Measurements from ENCODE around the gene MIER1. TPM values are rescaled to one million over a fixed set of nuclear protein-coding genes. Genes with fewer than 3 reads are reported as not detected.
"Not testable (repeated sequence)": the region's sequence is repeated elsewhere in the genome, so short reads cannot be mapped to it uniquely, and the experiment has no call there.

Gene MIER1
- 10 to 100 TPM; 60.5 to 70.1 (median 64.2) TPM for total RNA-seq

- peak within 1 kb of the TSS; percentile 95 for H3K4me3 Mint-ChIP-seq
- H3K4me1 Mint-ChIP-seq (ENCODE audit: low read depth), result peaks cover 49% of the 10 kb centered on the region
- peak; percentile 94 for DNase-seq
- peaks cover 2% of the 10 kb centered on the region for H3K36me3 Mint-ChIP-seq (ENCODE audit: insufficient read depth)
- ATAC-seq, result peak; percentile 96
- H3K9me3 Mint-ChIP-seq, result no peaks in the 10 kb centered on the region
- H3K27me3 Mint-ChIP-seq (ENCODE audit: low read depth), result no peaks in the 10 kb centered on the region
Measured at GRCh38 chr1:66924756-66925557, at the start of gene MIER1, which contains the start of gene DNAI4. TSS of gene MIER1 (plus strand) at chr1:66924990. CDS start at chr1:66925029, 39 bp downstream. TSS of gene DNAI4 (minus strand) at chr1:66924856. CDS start at chr1:66924831, 25 bp downstream.

GRCh38 chr1:66876664-66877063 lies 48.1 kb upstream of the MIER1 start:
- Mint-ChIP-seq H3K4me3 (no peak overlapping the region), H3K36me3 (ENCODE audit: insufficient read depth) (peaks cover 5% of the 10 kb centered on the region), H3K27me3 (ENCODE audit: low read depth) (no peaks in the 10 kb centered on the region), H3K9me3 (peaks cover 23% of the 10 kb centered on the region), H3K4me1 (ENCODE audit: low read depth) (no peaks in the 10 kb centered on the region)
- DNase-seq, result no peak
- ATAC-seq, result no peak

GRCh38 chr1:66889030-66889429 lies 35.8 kb upstream of the MIER1 start:
- ATAC-seq (no peak), DNase-seq (no peak)
- Mint-ChIP-seq H3K9me3 (no peaks in the 10 kb centered on the region), H3K36me3 (ENCODE audit: insufficient read depth) (no peaks in the 10 kb centered on the region), H3K4me1 (ENCODE audit: low read depth) (no peaks in the 10 kb centered on the region), H3K4me3 (no peak overlapping the region), H3K27me3 (ENCODE audit: low read depth) (peaks cover 4% of the 10 kb centered on the region)

- ATAC-seq (no peak), DNase-seq (no peak)
- Mint-ChIP-seq H3K4me3 (no peak overlapping the region), H3K9me3 (no peaks in the 10 kb centered on the region), H3K4me1 (ENCODE audit: low read depth) (no peaks in the 10 kb centered on the region), H3K27me3 (ENCODE audit: low read depth) (peaks cover 4% of the 10 kb centered on the region), H3K36me3 (ENCODE audit: insufficient read depth) (no peaks in the 10 kb centered on the region)
Measured at GRCh38 chr1:66890621-66891020, 34.2 kb upstream of the MIER1 start.

- Mint-ChIP-seq H3K4me3 (no peak overlapping the region), H3K4me1 (ENCODE audit: low read depth) (no peaks in the 10 kb centered on the region), H3K36me3 (ENCODE audit: insufficient read depth) (no peaks in the 10 kb centered on the region), H3K9me3 (no peaks in the 10 kb centered on the region), H3K27me3 (ENCODE audit: low read depth) (peaks cover 4% of the 10 kb centered on the region)
- ATAC-seq (peak in 1 of 2 donors; percentile 41), DNase-seq (no peak)
Measured at GRCh38 chr1:66893712-66894111, 31.1 kb upstream of the MIER1 start.

- H3K4me3 Mint-ChIP-seq; H3K9me3 Mint-ChIP-seq; DNase-seq; ATAC-seq; H3K4me1 Mint-ChIP-seq (ENCODE audit: low read depth); H3K27me3 Mint-ChIP-seq (ENCODE audit: low read depth): not testable (repeated sequence)
- H3K36me3 Mint-ChIP-seq (ENCODE audit: insufficient read depth), result peaks cover 12% of the 10 kb centered on the region
Measured at GRCh38 chr1:66915203-66915602, 9.6 kb upstream of the MIER1 start.

GRCh38 chr1:66916320-66916719 lies 8.5 kb upstream of the MIER1 start:
- Mint-ChIP-seq H3K27me3 (ENCODE audit: low read depth) (no peaks in the 10 kb centered on the region), H3K4me3 (no peak overlapping the region), H3K36me3 (ENCODE audit: insufficient read depth) (peaks cover 14% of the 10 kb centered on the region), H3K9me3 (peaks cover 7% of the 10 kb centered on the region), H3K4me1 (ENCODE audit: low read depth) (peaks cover 2% of the 10 kb centered on the region)
- no peak for ATAC-seq
- no peak for DNase-seq

- no peak for ATAC-seq
Measured at GRCh38 chr1:66917476-66917875, 7.3 kb upstream of the MIER1 start.

GRCh38 chr1:66919063-66919462 lies 5.7 kb upstream of the MIER1 start:
- Mint-ChIP-seq H3K4me3 (no peak overlapping the region), H3K27me3 (ENCODE audit: low read depth) (no peaks in the 10 kb centered on the region), H3K4me1 (ENCODE audit: low read depth) (peaks cover 16% of the 10 kb centered on the region), H3K9me3 (peaks cover 7% of the 10 kb centered on the region), H3K36me3 (ENCODE audit: insufficient read depth) (peaks cover 14% of the 10 kb centered on the region)
- ATAC-seq (no peak), DNase-seq (no peak)

More at GRCh38 chr1:66917476-66917875, 7.3 kb upstream of the MIER1 start:
- H3K36me3 Mint-ChIP-seq (ENCODE audit: insufficient read depth), result peaks cover 14% of the 10 kb centered on the region
- no peak for DNase-seq
- H3K27me3 Mint-ChIP-seq (ENCODE audit: low read depth), result no peaks in the 10 kb centered on the region
- H3K4me1 Mint-ChIP-seq (ENCODE audit: low read depth), result peaks cover 6% of the 10 kb centered on the region
- H3K4me3 Mint-ChIP-seq, result no peak overlapping the region
- peaks cover 7% of the 10 kb centered on the region for H3K9me3 Mint-ChIP-seq

GRCh38 chr1:66919828-66920227 lies 5.0 kb upstream of the MIER1 start:
- H3K36me3 Mint-ChIP-seq (ENCODE audit: insufficient read depth), result peaks cover 14% of the 10 kb centered on the region
- no peak for ATAC-seq
- no peak for DNase-seq
- peaks cover 7% of the 10 kb centered on the region for H3K9me3 Mint-ChIP-seq
- peaks cover 17% of the 10 kb centered on the region for H3K4me1 Mint-ChIP-seq (ENCODE audit: low read depth)
- no peak overlapping the region for H3K4me3 Mint-ChIP-seq
- no peaks in the 10 kb centered on the region for H3K27me3 Mint-ChIP-seq (ENCODE audit: low read depth)

- H3K4me3 Mint-ChIP-seq, result no peak overlapping the region
- H3K9me3 Mint-ChIP-seq, result peaks cover 7% of the 10 kb centered on the region
- H3K27me3 Mint-ChIP-seq (ENCODE audit: low read depth), result no peaks in the 10 kb centered on the region
- no peak for ATAC-seq
- DNase-seq, result no peak
- peaks cover 17% of the 10 kb centered on the region for H3K4me1 Mint-ChIP-seq (ENCODE audit: low read depth)
- H3K36me3 Mint-ChIP-seq (ENCODE audit: insufficient read depth), result peaks cover 14% of the 10 kb centered on the region
Measured at GRCh38 chr1:66920543-66920942, 4.2 kb upstream of the MIER1 start.

GRCh38 chr1:66925558-66925910 lies 744 bp downstream of the MIER1 start:
- peaks cover 49% of the 10 kb centered on the region for H3K4me1 Mint-ChIP-seq (ENCODE audit: low read depth)
- no peaks in the 10 kb centered on the region for H3K9me3 Mint-ChIP-seq

GRCh38 chr1:66925944-66926343 lies 1.2 kb downstream of the MIER1 start:
- no peak for ATAC-seq
- H3K4me3 Mint-ChIP-seq, result peak overlapping the region; percentile 95
- peaks cover under 1% of the 10 kb centered on the region for H3K36me3 Mint-ChIP-seq (ENCODE audit: insufficient read depth)
- H3K4me1 Mint-ChIP-seq (ENCODE audit: low read depth), result peaks cover 48% of the 10 kb centered on the region
- DNase-seq, result no peak
- H3K9me3 Mint-ChIP-seq, result no peaks in the 10 kb centered on the region
- H3K27me3 Mint-ChIP-seq (ENCODE audit: low read depth), result no peaks in the 10 kb centered on the region

More at GRCh38 chr1:66925558-66925910, 744 bp downstream of the MIER1 start:
- ATAC-seq (no peak), DNase-seq (no peak)
- H3K4me3 Mint-ChIP-seq, result peak overlapping the region; percentile 95
- peaks cover 2% of the 10 kb centered on the region for H3K36me3 Mint-ChIP-seq (ENCODE audit: insufficient read depth)
- H3K27me3 Mint-ChIP-seq (ENCODE audit: low read depth), result no peaks in the 10 kb centered on the region

- no peak overlapping the region for H3K4me3 Mint-ChIP-seq
- H3K9me3 Mint-ChIP-seq, result no peaks in the 10 kb centered on the region
- H3K27me3 Mint-ChIP-seq (ENCODE audit: low read depth), result no peaks in the 10 kb centered on the region
- ATAC-seq (no peak), DNase-seq (no peak)
- no peaks in the 10 kb centered on the region for H3K36me3 Mint-ChIP-seq (ENCODE audit: insufficient read depth)
- peaks cover 47% of the 10 kb centered on the region for H3K4me1 Mint-ChIP-seq (ENCODE audit: low read depth)
Measured at GRCh38 chr1:66927528-66927927, 2.7 kb downstream of the MIER1 start.

GRCh38 chr1:66929146-66929688 lies 4.4 kb downstream of the MIER1 start:
- Mint-ChIP-seq H3K4me3 (peak overlapping the region; percentile 91), H3K4me1 (ENCODE audit: low read depth) (peaks cover 46% of the 10 kb centered on the region), H3K36me3 (ENCODE audit: insufficient read depth) (no peaks in the 10 kb centered on the region), H3K9me3 (no peaks in the 10 kb centered on the region), H3K27me3 (ENCODE audit: low read depth) (no peaks in the 10 kb centered on the region)
- ATAC-seq, result no peak
- DNase-seq, result no peak

Data from activated T-cell treated with anti-CD3 and anti-CD28 coated beads, Interleukin-2, amount 50 U/mL, for 4 hours (primary cell).